A549 treated with CpdA at 1 μM for 4 hours (cell line): Measurements from ENCODE around the gene ZEB1. TPM values are rescaled to one million over a fixed set of nuclear protein-coding genes. Genes with fewer than 3 reads are reported as not detected.

Experiments
- total RNA-seq: library from RNA; stranded (reverse); fragments of 200-300 nt; extraction: Qiagen RNA extraction; gene quantifications from 5 replicates; pipeline ENCODE4 v1.2.3, GENCODE V29; 2022; ENCODE audit warnings: low read depth

ZEB1 gene
- 6.7 to 12.3 TPM (median 8.7 TPM) in 5 replicates for total RNA-seq

GRCh38 chr10:31318854-31319601, at the start of gene ZEB1:
Gene ZEB1 (plus strand): TSS chr10:31319216. CDS start chr10:31319235, 19 bp downstream.

